ENCODE measurements around the gene PFKFB1.

- TF ChIP-seq CTCF (IDR thresholded peaks at IDR 0.05) (no peak), POLR2A (IDR thresholded peaks at IDR 0.05) (no peak)
Observed at GRCh38 chrX:54930291-54931049, 63.5 kb downstream of the PFKFB1 start.
